Panc1 (cell line): ENCODE data around the gene ACADM.
"Not testable (repeated sequence)": the region's sequence is repeated elsewhere in the genome, so short reads cannot be mapped to it uniquely, and the experiment has no call there.

Source experiments
- CTCF ChIP-seq: fragments of 450-650 bp; IDR thresholded peaks from 2 replicates; pipeline ENCODE4 v1.5.1; 2017; ENCODE audit warnings: mild to moderate bottlenecking
- SIN3A ChIP-seq: IDR thresholded peaks from 2 replicates; pipeline ENCODE4 v1.6.1; 2012; ENCODE audit warnings: low read depth, mild to moderate bottlenecking, low read length, moderate library complexity, borderline replicate concordance; ENCODE audit not compliant: insufficient read depth

DNA sequence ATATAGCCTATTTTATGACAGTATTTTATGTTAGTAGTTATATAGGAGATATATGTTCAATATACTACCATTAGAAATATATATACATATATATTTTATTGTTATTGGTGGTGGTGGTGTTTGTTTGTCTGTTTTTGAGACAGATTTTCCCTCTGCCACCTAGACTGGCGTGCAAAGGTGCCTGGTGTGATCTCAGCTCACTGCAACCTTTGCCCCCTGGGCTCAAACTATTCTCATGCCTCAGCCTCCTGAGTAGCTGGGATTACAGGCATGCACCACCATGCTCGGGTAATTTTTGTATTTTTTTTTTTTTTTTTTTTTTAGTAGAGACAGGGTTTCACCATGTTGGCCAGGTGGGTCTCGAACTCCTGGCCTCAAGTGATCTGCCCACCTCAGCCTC lies 85.6 kb downstream of the ACADM start:
- not testable (repeated sequence) for TF ChIP-seq CTCF, SIN3A
